ENCODE measurements around the gene MUC12. TPM values are rescaled to one million over a fixed set of nuclear protein-coding genes. Genes with fewer than 3 reads are reported as not detected.

MUC12 gene
- total RNA-seq, 1 experiment from 2014 or later = 11.5 TPM

DNA sequence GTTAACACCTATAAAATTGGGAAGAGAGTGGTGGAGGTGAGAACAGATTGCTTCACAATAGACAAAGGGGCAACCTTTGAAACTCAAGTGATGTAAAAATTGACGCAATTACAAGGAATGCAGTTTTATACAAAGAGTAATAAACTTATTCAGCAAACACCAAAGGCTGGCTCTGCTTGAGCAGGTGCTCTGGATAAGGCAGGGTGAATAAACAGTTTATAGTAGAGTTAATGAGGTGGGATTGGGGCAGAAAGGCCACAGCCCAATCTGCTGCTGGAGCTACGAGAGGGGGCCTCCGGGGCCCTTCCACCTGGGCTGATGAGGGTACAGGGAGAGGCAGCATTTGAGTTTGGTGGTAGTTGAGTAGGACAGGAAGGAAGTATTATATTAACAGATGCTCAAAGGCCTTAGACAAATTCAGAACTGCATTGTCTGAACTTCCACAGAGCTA is 6.0 kb downstream of the MUC12 start:
- no peaks in the 10 kb centered on the region for H3K79me1 ChIP-seq (ENCODE audit: insufficient read depth, low read depth, low read length, poor library complexity, severe bottlenecking)
- H3K4ac ChIP-seq (ENCODE audit: low read depth, low read length) = no peak overlapping the region
- no peak overlapping the region for H4K5ac ChIP-seq (ENCODE audit: insufficient read length, low read depth, low read length)
- TF ChIP-seq CTCF (conservative IDR thresholded peaks at IDR 0.05) = no peak
- no peaks in the 10 kb centered on the region for H3K79me2 ChIP-seq (ENCODE audit: insufficient read depth, low read length)
- H3K4me3 Mint-ChIP-seq = no peak overlapping the region; a peak in 1 of 5 replicates
- no peak overlapping the region for H2BK20ac ChIP-seq (ENCODE audit: low read depth, low read length, poor library complexity, severe bottlenecking)
- H3K9ac ChIP-seq (ENCODE audit: extremely low read depth, insufficient read length, low read length) = no peak overlapping the region
- no CpG with 5 or more reads among the region's 3 CpGs for WGBS (ENCODE audit: extremely low coverage, insufficient read length, low lambda C conversion rate)
- H4K91ac ChIP-seq (ENCODE audit: insufficient read length, low read depth, low read length) = no peak overlapping the region
- no peak for DNase-seq
- no peak overlapping the region for H3K56ac ChIP-seq (ENCODE audit: insufficient read length, low read depth, low read length)
- no peak overlapping the region for H3K27ac ChIP-seq (ENCODE audit: insufficient read length, low read depth, low read length)
- no peak overlapping the region for H2BK15ac ChIP-seq (ENCODE audit: low read depth, low read length)
- no peak overlapping the region for H2BK120ac ChIP-seq (ENCODE audit: low read depth, low read length, poor library complexity, severe bottlenecking)
- 0 out of 7 replicates have a peak overlapping the region, but pooled peaks of 1 of the 3 experiments have one; percentile 7 for H3K27ac Mint-ChIP-seq
- no peaks in the 10 kb centered on the region for H3K9me3 ChIP-seq (ENCODE audit: control insufficient read depth, low read depth, low read length)
- H3K36me3 Mint-ChIP-seq (ENCODE audit: insufficient read depth in 1 of 3, low read depth in 3 of 3) = no peaks in the 10 kb centered on the region
- H3T11ph ChIP-seq (ENCODE audit: low read length) = no peak overlapping the region
- no peak overlapping the region for H3K18ac ChIP-seq (ENCODE audit: insufficient read length, low read depth, low read length)
- no peak overlapping the region for H3K14ac ChIP-seq (ENCODE audit: insufficient read depth, low read length)
- peaks cover 6% of the 10 kb centered on the region in 2 experiments; a peak in 3 of 4 replicates for H3K4me1 Mint-ChIP-seq
- H3K27me3 Mint-ChIP-seq (ENCODE audit: low read depth) = peaks cover 11% of the 10 kb centered on the region
- no peaks in the 10 kb centered on the region for H3K27me3 ChIP-seq (ENCODE audit: insufficient read depth, low read length)
- H2AK5ac ChIP-seq (ENCODE audit: insufficient read length, low read length) = no peak overlapping the region
- H2BK5ac ChIP-seq (ENCODE audit: insufficient read length, low read length) = no peak overlapping the region
- no peaks in the 10 kb centered on the region for H3K23me2 ChIP-seq (ENCODE audit: insufficient read length, low read depth, low read length, poor library complexity, severe bottlenecking)
- H2AFZ ChIP-seq (ENCODE audit: low read length) = no peak overlapping the region
- no peak overlapping the region for H4K8ac ChIP-seq (replicated peaks; ENCODE audit: insufficient read length, low read depth, low read length)
- no peaks in the 10 kb centered on the region for H3K4me1 ChIP-seq (ENCODE audit: insufficient read depth, low read length)
- H4K20me1 ChIP-seq (ENCODE audit: control insufficient read depth, insufficient read depth, insufficient read length) = no peaks in the 10 kb centered on the region
- no peaks in the 10 kb centered on the region for H3K9me3 Mint-ChIP-seq
- H2BK12ac ChIP-seq (ENCODE audit: insufficient read length, low read depth, low read length) = no peak overlapping the region
- no peak overlapping the region for H3K4me2 ChIP-seq (ENCODE audit: insufficient read depth, insufficient read length, low read length)
- H3K23ac ChIP-seq (ENCODE audit: insufficient read length, low read depth, low read length) = no peak overlapping the region

Measured in H9 (cell line).